HEK293T (cell line): ENCODE measurements around the gene RSRC1.

ENCODE experiments used
- CTCF ChIA-PET: fragments of 350-600 bp; formaldehyde crosslinking; extraction: SDS; loops from one replicate; lab custom pipeline; 2021; ENCODE audit warnings: antibody characterized with exemption, inconsistent platforms; lab: Yijun Ruan, JAX
- POLR2A ChIA-PET: fragments of 350-600 bp; formaldehyde crosslinking; extraction: SDS; loops from one replicate; lab custom pipeline; 2020; ENCODE audit warnings: antibody characterized with exemption, inconsistent platforms; lab: Yijun Ruan, JAX
- DNase-seq: peaks from one replicate; pipeline ENCODE4 v3.0.0; 2012; ENCODE audit warnings: mixed read lengths; ENCODE audit errors: extremely low spot score
- ARNT ChIP-seq: fragments of 450-650 bp; IDR thresholded peaks from 2 replicates; pipeline ENCODE4 v1.6.1; 2017; ENCODE audit warnings: mild to moderate bottlenecking
- BHLHE40 ChIP-seq: fragments of 450-650 bp; IDR thresholded peaks from 2 replicates; pipeline ENCODE4 v1.6.1; 2016; ENCODE audit warnings: mild to moderate bottlenecking, moderate library complexity, borderline replicate concordance
- CTBP1 ChIP-seq: fragments of 450-650 bp; IDR thresholded peaks from 2 replicates; pipeline ENCODE4 v1.6.1; 2016; ENCODE audit warnings: borderline replicate concordance
- ELF4 ChIP-seq: fragments of 450-650 bp; IDR thresholded peaks from 2 replicates; pipeline ENCODE4 v1.6.1; 2017; ENCODE audit warnings: antibody characterized with exemption
- FOXA1 ChIP-seq: fragments of 450-650 bp; IDR thresholded peaks from 2 replicates; pipeline ENCODE4 v1.6.1; 2016; ENCODE audit warnings: mild to moderate bottlenecking
- FOXK2 ChIP-seq: fragments of 450-650 bp; IDR thresholded peaks from 2 replicates; pipeline ENCODE4 v1.6.1; 2016; ENCODE audit warnings: mild to moderate bottlenecking
- FOXM1 ChIP-seq: fragments of 450-650 bp; IDR thresholded peaks from 2 replicates; pipeline ENCODE4 v1.6.1; 2017; ENCODE audit warnings: mild to moderate bottlenecking, borderline replicate concordance
- HDGF ChIP-seq: fragments of 450-650 bp; IDR thresholded peaks from 2 replicates; pipeline ENCODE4 v1.6.1; 2017; ENCODE audit warnings: antibody characterized with exemption, borderline replicate concordance
- L3MBTL2 ChIP-seq: fragments of 450-650 bp; conservative IDR thresholded peaks from 2 replicates; pipeline ENCODE4 v1.6.1; 2016; ENCODE audit warnings: mild to moderate bottlenecking
- LEF1 ChIP-seq: fragments of 450-650 bp; IDR thresholded peaks from 2 replicates; pipeline ENCODE4 v1.6.1; 2017; ENCODE audit warnings: mild to moderate bottlenecking, borderline replicate concordance
- NFRKB ChIP-seq: fragments of 450-650 bp; IDR thresholded peaks from 2 replicates; pipeline ENCODE4 v1.6.1; 2016; ENCODE audit warnings: mild to moderate bottlenecking, moderate library complexity
- PKNOX1 ChIP-seq: fragments of 450-650 bp; IDR thresholded peaks from 2 replicates; pipeline ENCODE4 v1.6.1; 2016
- SP1 ChIP-seq: fragments of 450-650 bp; IDR thresholded peaks from 2 replicates; pipeline ENCODE4 v1.6.1; 2017
- SUZ12 ChIP-seq: fragments of 450-650 bp; IDR thresholded peaks from 2 replicates; pipeline ENCODE4 v1.6.1; 2016; ENCODE audit warnings: mild to moderate bottlenecking
- TARDBP ChIP-seq: fragments of 450-650 bp; IDR thresholded peaks from 2 replicates; pipeline ENCODE4 v1.6.1; 2016
- ZNF384 ChIP-seq: fragments of 450-650 bp; IDR thresholded peaks from 2 replicates; pipeline ENCODE4 v1.6.1; 2016

Gene RSRC1

GRCh38 chr3:158552124-158552523, 442.2 kb downstream of the RSRC1 start:
- ChIA-PET CTCF (no interaction called here), POLR2A (no interaction called here)
- no peak for TF ChIP-seq CTBP1
- TF ChIP-seq SP1: no peak
- TF ChIP-seq FOXK2: no peak
- no peak for TF ChIP-seq NFRKB
- no peak for TF ChIP-seq ARNT
- no peak for TF ChIP-seq HDGF
- no peak for TF ChIP-seq LEF1
- no peak for TF ChIP-seq SUZ12
- TF ChIP-seq FOXA1: no peak
- TF ChIP-seq BHLHE40: no peak
- TF ChIP-seq L3MBTL2: no peak
- no peak for TF ChIP-seq PKNOX1
- TF ChIP-seq ELF4: no peak
- TF ChIP-seq FOXM1: no peak
- no peak for TF ChIP-seq ZNF384
- no peak for TF ChIP-seq TARDBP
- no peak for DNase-seq

GRCh38 chr3:158559504-158559903, 449.6 kb downstream of the RSRC1 start:
- no peak for DNase-seq
- CTCF ChIA-PET: no interaction called here
- POLR2A ChIA-PET: no interaction called here
- TF ChIP-seq HDGF (no peak), ELF4 (no peak), TARDBP (no peak), SP1 (no peak), BHLHE40 (no peak)

GRCh38 chr3:158560979-158561378, 451.1 kb downstream of the RSRC1 start:
- TF ChIP-seq CTBP1: no peak
- no peak for TF ChIP-seq ELF4
- TF ChIP-seq PKNOX1: no peak
- no peak for TF ChIP-seq FOXM1
- TF ChIP-seq FOXK2: no peak
- TF ChIP-seq NFRKB: no peak
- ChIA-PET POLR2A (no interaction called here), CTCF (no interaction called here)
- DNase-seq: no peak

DNA sequence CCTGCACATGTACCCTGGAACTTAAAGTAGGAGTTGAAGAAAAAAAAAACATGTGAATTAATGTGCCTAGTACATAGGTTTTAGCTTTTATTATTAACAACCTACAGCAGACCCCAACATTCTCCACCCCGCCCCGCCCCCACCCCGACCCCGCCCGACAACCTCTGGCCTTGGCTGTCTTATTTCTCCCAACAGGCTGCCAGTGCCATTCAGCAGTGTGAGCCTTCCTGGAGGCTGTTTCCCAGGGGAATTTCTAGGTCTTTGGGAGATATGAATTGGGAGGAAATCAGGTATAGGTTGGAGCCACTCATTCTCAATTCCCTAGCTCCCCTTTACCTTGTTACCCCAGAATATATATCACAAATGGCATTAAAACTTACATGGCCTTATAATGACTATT, 452.8 kb downstream of the RSRC1 start:
- CTCF ChIA-PET: no interaction called here

GRCh38 chr3:158563076-158563475, 453.2 kb downstream of the RSRC1 start:
- POLR2A ChIA-PET: no interaction called here
- no peak for DNase-seq
- TF ChIP-seq NFRKB: no peak
- no peak for TF ChIP-seq FOXA1
- TF ChIP-seq SUZ12: no peak
- TF ChIP-seq TARDBP: no peak
- no peak for TF ChIP-seq BHLHE40
- no peak for TF ChIP-seq ELF4
- TF ChIP-seq FOXK2: no peak
- no peak for TF ChIP-seq ZNF384
- TF ChIP-seq PKNOX1: no peak
- no peak for TF ChIP-seq HDGF
- TF ChIP-seq LEF1: no peak
- TF ChIP-seq SP1: no peak
- no peak for TF ChIP-seq ARNT
- no peak for TF ChIP-seq L3MBTL2
- no peak for TF ChIP-seq CTBP1
- CTCF ChIA-PET: no interaction called here

More for the DNA sequence above, 452.8 kb downstream of the RSRC1 start:
- no peak for DNase-seq
- POLR2A ChIA-PET: no interaction called here
- TF ChIP-seq SUZ12 (no peak), NFRKB (no peak), LEF1 (no peak), ZNF384 (no peak), SP1 (no peak), PKNOX1 (no peak), L3MBTL2 (no peak), ELF4 (no peak), FOXM1 (no peak), FOXK2 (no peak), TARDBP (no peak), BHLHE40 (no peak), HDGF (no peak), FOXA1 (no peak), CTBP1 (no peak), ARNT (no peak)

DNA sequence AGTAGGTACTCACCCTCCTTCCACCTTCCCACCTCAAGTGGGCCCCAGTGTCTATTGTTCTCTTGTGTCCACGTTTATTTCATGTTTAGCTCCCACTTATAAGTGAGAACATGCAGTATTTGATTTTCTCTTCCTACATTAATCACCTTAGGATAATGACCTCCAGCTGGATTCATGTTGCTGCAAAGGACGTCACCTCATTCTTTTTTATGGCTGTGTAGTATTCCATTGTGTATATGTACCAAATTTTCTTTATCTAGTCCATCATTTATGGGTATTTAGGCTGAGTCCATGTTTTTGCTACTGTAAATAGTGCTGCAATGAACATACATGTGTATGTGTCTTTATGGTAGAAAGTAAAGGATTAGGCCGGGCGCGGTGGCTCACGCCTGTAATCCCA, 455.2 kb downstream of the RSRC1 start:
- DNase-seq: no peak
- ChIA-PET CTCF (no interaction called here), POLR2A (no interaction called here)
- TF ChIP-seq FOXK2 (no peak), FOXA1 (no peak), ZNF384 (no peak), HDGF (no peak)
